HepG2 (cell line): ENCODE results near the gene DDHD1.

Source experiments
- CCDC6 ChIP-seq: sonication (generic); formaldehyde crosslinking; IDR thresholded peaks from 2 replicates; pipeline ENCODE4 v1.8.1; 2022; ENCODE audit warnings: mild to moderate bottlenecking, missing genetic modification reagents, moderate library complexity
- HOMEZ ChIP-seq: IDR thresholded peaks from 2 replicates; pipeline ENCODE4 v1.6.1; 2016; ENCODE audit warnings: low read depth
- KAT8 ChIP-seq: IDR thresholded peaks from 2 replicates; pipeline ENCODE4 v1.6.1; 2016; ENCODE audit warnings: missing genetic modification reagents, missing compliant biosample characterization
- NFRKB ChIP-seq: fragments of 450-650 bp; IDR thresholded peaks from 2 replicates; pipeline ENCODE4 v1.6.1; 2017
- TAF1 ChIP-seq: sonication (generic); formaldehyde crosslinking; IDR thresholded peaks from 2 replicates; pipeline ENCODE4 v1.4.0; 2020; ENCODE audit warnings: missing genetic modification reagents
- TIGD3 ChIP-seq: sonication (generic); formaldehyde crosslinking; IDR thresholded peaks from 2 replicates; pipeline ENCODE4 v1.5.1; 2020; ENCODE audit warnings: mild to moderate bottlenecking, missing genetic modification reagents, borderline replicate concordance
- ZNF10 ChIP-seq: sonication (generic); formaldehyde crosslinking; IDR thresholded peaks from 2 replicates; pipeline ENCODE4 v1.4.0; 2020; ENCODE audit warnings: mild to moderate bottlenecking, low read depth, missing genetic modification reagents, borderline replicate concordance
- ZNF333 ChIP-seq: sonication (generic); formaldehyde crosslinking; IDR thresholded peaks from 2 replicates; pipeline ENCODE4 v1.4.0; 2020; ENCODE audit warnings: mild to moderate bottlenecking, missing genetic modification reagents, borderline replicate concordance
- ZSCAN31 ChIP-seq: sonication (generic); formaldehyde crosslinking; IDR thresholded peaks from 2 replicates; pipeline ENCODE4 v1.5.0; 2020; ENCODE audit warnings: low read depth, mild to moderate bottlenecking, missing genetic modification reagents

- no peak for TF ChIP-seq CCDC6
- no peak for TF ChIP-seq ZNF333 (CRISPR knock-in tag)
- TF ChIP-seq TAF1 (CRISPR knock-in tag) = no peak
- no peak for TF ChIP-seq ZSCAN31
- TF ChIP-seq KAT8 = no peak
- no peak for TF ChIP-seq HOMEZ (CRISPR knock-in tag)
- no peak for TF ChIP-seq NFRKB
- no peak for TF ChIP-seq TIGD3 (CRISPR knock-in tag)
- no peak for TF ChIP-seq ZNF10 (CRISPR knock-in tag)
These were observed 98.1 kb downstream of the DDHD1 start for GRCh38 chr14:53055003-53055402.
